Thoracic aorta (tissue), 2 donors: ENCODE measurements around the gene ZEB2. TPM values are rescaled to one million over a fixed set of nuclear protein-coding genes. Genes with fewer than 3 reads are reported as not detected.

Experiments
- ATAC-seq: fragments of 150-250 bp; one replicate; pipeline ENCODE4 v1.8.0; 2017; ENCODE audit warnings: low read depth; ENCODE audit not compliant: insufficient number of reproducible peaks, low FRiP score
- DNase-seq: peaks from one replicate; pipeline ENCODE4 v3.0.0-alpha.2; 2020; ENCODE audit warnings: low spot score
- H3K27ac ChIP-seq, 2 donors: fragments of 200-600 bp; sonication (generic); 1 replicate in 1 of 2; 2 replicates in 1 of 2; pipeline ENCODE4 v1.5.1; 2016; ENCODE audit warnings: mild to moderate bottlenecking in 2 of 2, moderate library complexity in 2 of 2
- H3K27me3 ChIP-seq: fragments of 200-600 bp; sonication (generic); replicated peaks from 2 replicates; pipeline ENCODE4 v1.6.0; 2016; ENCODE audit warnings: mild to moderate bottlenecking; ENCODE audit not compliant: insufficient read depth
- H3K36me3 ChIP-seq: fragments of 200-600 bp; sonication (generic); one replicate; pipeline ENCODE4 v1.5.1; 2016
- H3K4me1 ChIP-seq, 2 donors: fragments of 200-600 bp; sonication (generic); 1 replicate in 1 of 2; 2 replicates in 1 of 2; pipeline versions ENCODE4 v1.5.1 to v1.6.0; 2016; ENCODE audit warnings: low read depth in 2 of 2, mild to moderate bottlenecking in 1 of 2; ENCODE audit not compliant: control insufficient read depth in 1 of 2
- H3K4me3 ChIP-seq: fragments of 200-600 bp; sonication (generic); 2 replicates; pipeline ENCODE4 v1.5.1; 2016; ENCODE audit warnings: mild to moderate bottlenecking
- H3K9me3 ChIP-seq: fragments of 200-600 bp; sonication (generic); 2 replicates; pipeline ENCODE4 v1.5.1; 2016
- CTCF ChIP-seq: fragments of 200-600 bp; sonication (generic); IDR thresholded peaks from one replicate; pipeline ENCODE4 v1.5.1; 2019; ENCODE audit warnings: antibody characterized with exemption
- total RNA-seq, 2 donors: library from RNA; depleted of rRNA; stranded (reverse); fragments of >200 nt; gene quantifications; one replicate each; pipeline versions ENCODE4 v1.1.0 to v1.2.3, GENCODE V29; 2016

ZEB2 gene
- total RNA-seq, 2 donors from 2014 or later, result 122 to 190 TPM

- no peak overlapping the region for H3K4me3 ChIP-seq
- TF ChIP-seq CTCF, result no peak
- no peaks in the 10 kb centered on the region for H3K36me3 ChIP-seq
- no peaks in the 10 kb centered on the region for H3K9me3 ChIP-seq
- no peaks in the 10 kb centered on the region for H3K27me3 ChIP-seq
- ATAC-seq (no peak), DNase-seq (no peak)
- peaks cover 0 to 23% of the 10 kb centered on the region in 2 donors for H3K4me1 ChIP-seq
- no peak overlapping the region for H3K27ac ChIP-seq
Observed at GRCh38 chr2:144533221-144533620, 13.3 kb upstream of the ZEB2 start.

DNA sequence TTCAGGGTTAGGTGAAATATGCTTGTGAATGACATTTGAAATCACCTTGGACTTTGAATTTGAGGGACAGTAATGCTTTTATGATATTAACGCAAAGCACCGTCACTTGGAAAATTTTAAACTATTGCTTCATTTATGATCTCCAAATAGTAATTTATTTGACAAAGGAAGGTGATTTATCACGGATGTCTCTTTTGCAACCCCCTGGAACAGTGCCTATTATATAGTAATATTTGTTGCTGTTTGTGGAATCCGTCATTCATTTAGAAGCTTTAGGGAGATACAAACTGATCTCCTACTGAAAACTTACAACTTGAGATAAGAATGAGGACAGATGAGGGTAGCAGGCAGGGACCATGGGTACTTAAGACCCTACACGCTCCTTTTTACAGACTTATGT is 10.7 kb upstream of the ZEB2 start:
- H3K9me3 ChIP-seq, result no peaks in the 10 kb centered on the region
- H3K36me3 ChIP-seq, result no peaks in the 10 kb centered on the region
- no peaks in the 10 kb centered on the region for H3K27me3 ChIP-seq
- no peak overlapping the region for H3K4me3 ChIP-seq
- H3K4me1 ChIP-seq, result peaks cover 0 to 35% of the 10 kb centered on the region in 2 donors
- TF ChIP-seq CTCF, result no peak
- no peak overlapping the region for H3K27ac ChIP-seq
- ATAC-seq (no peak), DNase-seq (no peak)

- no peak overlapping the region for H3K4me3 ChIP-seq
- no peaks in the 10 kb centered on the region for H3K27me3 ChIP-seq
- no peaks in the 10 kb centered on the region for H3K36me3 ChIP-seq
- no peak for TF ChIP-seq CTCF
- peaks cover 0 to 35% of the 10 kb centered on the region in 2 donors for H3K4me1 ChIP-seq
- ATAC-seq, result no peak
- H3K9me3 ChIP-seq, result no peaks in the 10 kb centered on the region
- DNase-seq, result no peak
- H3K27ac ChIP-seq, result peak overlapping the region in 1 of 2 donors; percentile 12
Observed at GRCh38 chr2:144529841-144530240, 9.9 kb upstream of the ZEB2 start.

DNA sequence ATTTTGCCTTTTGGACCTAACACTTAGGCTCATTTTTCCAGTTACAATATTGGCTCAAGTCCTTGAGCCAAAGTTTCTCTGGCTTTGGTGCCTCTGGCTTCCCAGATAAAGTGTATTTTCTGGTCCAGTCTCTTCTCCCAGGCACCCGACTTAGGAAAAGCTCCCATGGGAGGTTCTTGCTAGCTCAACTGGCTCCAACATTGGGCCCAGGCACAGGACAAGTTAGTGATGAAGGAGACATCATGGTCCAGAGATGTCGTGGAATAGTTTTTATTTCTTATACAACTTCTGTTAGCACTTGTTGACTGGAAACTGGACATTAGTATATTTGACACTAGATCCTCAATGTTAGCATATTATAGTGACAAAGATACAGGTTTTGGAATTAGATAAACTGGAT is 8.2 kb upstream of the ZEB2 start:
- Histone ChIP-seq H3K4me1 (peaks cover 0 to 37% of the 10 kb centered on the region in 2 donors), H3K36me3 (no peaks in the 10 kb centered on the region), H3K27ac (peak overlapping the region; percentile 12 to 58), H3K4me3 (peak overlapping the region; percentile 20), H3K9me3 (no peaks in the 10 kb centered on the region), H3K27me3 (no peaks in the 10 kb centered on the region)
- ATAC-seq, result no peak
- TF ChIP-seq CTCF, result no peak
- DNase-seq, result no peak

GRCh38 chr2:144526831-144527230 is 6.9 kb upstream of the ZEB2 start:
- ATAC-seq, result no peak
- no peak for TF ChIP-seq CTCF
- peaks cover 6 to 47% of the 10 kb centered on the region in 2 donors for H3K4me1 ChIP-seq

More at GRCh38 chr2:144526831-144527230, 6.9 kb upstream of the ZEB2 start:
- Histone ChIP-seq H3K27me3 (no peaks in the 10 kb centered on the region), H3K36me3 (no peaks in the 10 kb centered on the region), H3K9me3 (no peaks in the 10 kb centered on the region), H3K27ac (peak overlapping the region; percentile 21 to 58), H3K4me3 (no peak overlapping the region)
- no peak for DNase-seq
